ENCODE measurements around the gene FOXE1.

Gene FOXE1

GRCh38 chr9:97853056-97853843 is at the start of gene FOXE1:
TSS of gene FOXE1 (plus strand) at chr9:97853226. CDS start at chr9:97853915, 689 bp downstream.
- DNase-seq (ENCODE audit: low spot score) = no peak

DNA sequence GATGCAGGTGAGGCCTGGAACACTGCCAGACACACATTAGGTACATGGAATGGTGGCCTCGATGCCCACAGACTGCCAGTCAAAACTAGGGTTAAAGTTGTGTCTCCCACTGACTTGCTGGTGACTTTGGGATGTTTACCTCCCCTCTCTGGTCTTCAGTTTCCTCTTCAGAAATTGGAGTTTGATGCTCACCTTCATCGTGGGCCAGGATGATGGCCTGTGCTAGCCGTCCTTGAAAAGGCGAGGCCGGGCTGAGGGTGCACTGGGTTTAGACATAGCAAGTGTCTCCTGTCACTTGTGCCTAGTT is 49.0 kb upstream of the FOXE1 start:
- no peak for DNase-seq (ENCODE audit: low spot score)

DNA sequence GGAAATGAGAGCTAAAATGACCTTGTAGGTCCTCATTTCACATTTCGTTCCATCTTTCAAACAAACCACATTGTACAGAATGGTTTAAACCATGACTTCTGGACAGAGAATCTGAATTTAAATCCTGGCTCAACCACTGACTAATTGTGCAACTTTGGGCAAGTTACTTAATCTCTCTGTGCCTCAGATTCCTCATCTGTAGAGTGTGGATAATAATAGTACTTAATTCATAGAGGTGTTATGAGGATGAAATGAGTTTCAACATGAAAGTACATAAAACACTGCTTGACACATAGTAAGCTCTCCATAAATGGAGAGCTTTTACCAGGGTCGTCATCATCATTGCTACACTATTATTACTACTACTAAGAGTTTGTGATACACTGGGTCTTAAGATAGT is 46.3 kb upstream of the FOXE1 start:
- no peak for DNase-seq (ENCODE audit: low spot score)

GRCh38 chr9:97807681-97808080 is 45.3 kb upstream of the FOXE1 start:
- DNase-seq (ENCODE audit: low spot score) = no peak

DNA sequence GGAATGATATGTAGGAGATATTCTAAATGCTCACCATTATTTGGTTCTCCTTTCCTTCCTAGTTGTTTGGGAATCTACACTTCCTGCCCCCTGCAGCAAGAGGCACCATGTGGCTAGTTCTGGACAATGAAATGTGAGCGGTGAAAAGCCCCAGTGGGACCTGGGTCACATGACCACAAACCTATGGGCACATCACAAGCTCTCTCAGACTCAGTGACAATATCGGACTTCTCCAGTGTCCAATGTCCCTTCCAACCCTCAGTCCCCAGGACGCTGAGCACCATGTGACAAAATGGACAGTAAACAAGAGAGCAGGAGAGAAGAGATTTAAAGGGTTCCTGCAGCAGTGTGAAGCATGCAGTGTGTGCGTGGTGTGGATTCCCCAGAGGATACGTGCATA is 44.6 kb upstream of the FOXE1 start:
- no peak for DNase-seq (ENCODE audit: low spot score)

DNA sequence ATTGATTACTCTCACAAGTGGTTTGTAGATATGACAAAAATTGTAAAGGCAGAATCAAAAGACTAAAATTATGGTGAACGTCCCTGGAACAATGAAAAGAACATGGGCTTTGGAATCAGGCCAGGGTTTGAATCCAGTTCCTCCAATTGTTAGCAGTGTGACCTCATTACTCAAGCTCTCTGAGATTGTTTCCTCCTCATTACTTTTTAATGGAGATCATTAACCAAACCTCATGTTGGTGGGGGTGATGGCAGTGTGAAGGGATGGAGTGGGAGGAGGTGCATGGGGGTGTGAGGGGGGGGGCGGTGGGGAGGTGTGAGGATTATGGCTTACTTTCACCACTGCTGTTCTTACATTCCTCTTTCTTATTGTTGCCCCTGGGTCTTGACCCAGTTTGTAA is 44.1 kb upstream of the FOXE1 start:
- DNase-seq (ENCODE audit: low spot score) = no peak

GRCh38 chr9:97809666-97810344 is 43.2 kb upstream of the FOXE1 start:
- DNase-seq (ENCODE audit: low spot score) = no peak

GRCh38 chr9:97811533-97812246 is 41.3 kb upstream of the FOXE1 start:
- peak; percentile 28 for DNase-seq (ENCODE audit: low spot score)

- DNase-seq (ENCODE audit: low spot score) = no peak
Observed at GRCh38 chr9:97812247-97812543, 40.8 kb upstream of the FOXE1 start.

GRCh38 chr9:97813072-97813471 is 40.0 kb upstream of the FOXE1 start:
- no peak for DNase-seq (ENCODE audit: low spot score)

- no peak for DNase-seq (ENCODE audit: low spot score)
Observed at GRCh38 chr9:97819735-97820134, 33.3 kb upstream of the FOXE1 start.

DNA sequence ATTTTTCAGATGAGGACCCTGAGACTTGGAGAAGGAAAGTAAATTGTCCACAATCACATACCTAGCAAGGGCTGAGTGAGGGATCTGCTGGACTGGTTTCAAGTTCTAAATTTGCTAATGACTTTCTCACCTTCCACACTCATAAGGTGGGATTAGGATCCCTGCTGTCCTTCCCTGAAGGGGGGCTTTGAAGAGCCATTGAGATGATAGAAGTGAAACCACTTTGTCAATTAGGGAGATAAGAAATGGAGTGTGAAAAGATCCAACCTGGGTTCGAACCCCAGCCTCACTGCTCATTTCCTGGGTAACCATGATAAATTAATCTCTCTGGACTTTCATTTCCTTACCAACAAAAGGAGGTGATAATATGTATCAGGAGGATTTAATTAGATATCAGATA is 32.7 kb upstream of the FOXE1 start:
- DNase-seq (ENCODE audit: low spot score) = no peak

GRCh38 chr9:97830884-97831829 is 21.9 kb upstream of the FOXE1 start:
- DNase-seq (ENCODE audit: low spot score) = no peak

DNA sequence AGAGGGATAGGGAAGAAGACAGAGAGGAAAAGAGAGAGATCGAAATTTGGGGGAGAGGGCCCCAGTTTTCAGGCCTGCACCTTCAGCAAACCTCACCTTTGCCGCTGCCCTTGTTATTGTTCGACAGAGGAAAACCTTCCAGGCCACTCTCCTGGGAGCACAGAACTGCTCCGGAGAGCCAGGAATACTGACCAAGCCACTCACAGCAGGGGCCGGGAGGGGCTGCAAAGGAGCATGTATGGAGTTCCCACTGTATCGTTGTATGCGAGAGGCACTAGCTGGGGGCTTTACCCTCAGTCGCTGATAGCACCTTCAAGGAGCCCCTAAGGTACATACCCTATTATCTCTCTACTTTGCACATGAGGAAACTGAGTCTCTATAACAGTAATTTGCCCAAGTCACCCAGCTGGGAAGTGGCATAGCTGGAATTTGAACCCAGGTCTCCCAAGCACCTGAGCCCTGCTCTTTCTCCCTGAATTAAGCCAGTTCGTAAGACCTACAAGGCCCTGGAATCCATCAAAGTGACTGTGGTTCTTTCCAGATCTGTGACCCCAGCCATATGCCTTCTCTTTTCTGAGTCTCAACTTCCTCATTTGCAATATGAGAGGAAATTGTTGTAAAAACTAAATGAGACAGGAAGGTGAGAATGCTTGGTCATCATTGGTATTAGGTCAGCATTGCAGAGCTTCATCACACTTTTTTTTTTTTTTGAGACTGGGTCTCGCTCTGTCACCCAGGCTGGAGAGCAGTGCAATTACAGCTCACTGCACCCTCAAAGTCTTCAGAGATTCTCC is 21.0 kb upstream of the FOXE1 start:
- no peak for DNase-seq (ENCODE audit: low spot score)

DNA sequence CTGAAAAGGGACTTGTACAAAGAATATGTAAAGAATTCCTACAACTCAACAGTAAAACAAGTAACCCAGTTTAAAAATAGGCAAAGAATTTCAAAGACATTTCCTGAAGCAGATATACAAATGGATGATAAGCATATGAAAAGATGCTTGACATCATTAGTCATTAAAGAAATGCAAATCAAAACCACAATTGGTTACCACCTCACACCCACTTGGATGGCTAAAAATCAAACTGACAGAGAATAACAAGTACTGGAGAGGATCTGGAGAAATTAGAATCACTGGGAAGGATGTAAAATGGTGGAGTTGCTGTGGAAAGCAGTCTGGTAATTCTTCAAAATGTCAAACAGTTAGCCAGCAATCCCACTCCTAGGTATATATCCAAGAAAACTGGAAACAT is 12.5 kb upstream of the FOXE1 start:
- DNase-seq (ENCODE audit: low spot score) = no peak

- no peak for DNase-seq (ENCODE audit: low spot score)
Observed at GRCh38 chr9:97842960-97843359, 10.1 kb upstream of the FOXE1 start.

- no peak for DNase-seq (ENCODE audit: low spot score)
Observed at GRCh38 chr9:97845130-97845529, 7.9 kb upstream of the FOXE1 start.

- no peak for DNase-seq (ENCODE audit: low spot score)
Observed at GRCh38 chr9:97845763-97846162, 7.3 kb upstream of the FOXE1 start.

GRCh38 chr9:97846347-97846746 is 6.7 kb upstream of the FOXE1 start:
- DNase-seq (ENCODE audit: low spot score) = no peak

GRCh38 chr9:97847474-97848214 is 5.4 kb upstream of the FOXE1 start:
- DNase-seq (ENCODE audit: low spot score) = no peak

DNA sequence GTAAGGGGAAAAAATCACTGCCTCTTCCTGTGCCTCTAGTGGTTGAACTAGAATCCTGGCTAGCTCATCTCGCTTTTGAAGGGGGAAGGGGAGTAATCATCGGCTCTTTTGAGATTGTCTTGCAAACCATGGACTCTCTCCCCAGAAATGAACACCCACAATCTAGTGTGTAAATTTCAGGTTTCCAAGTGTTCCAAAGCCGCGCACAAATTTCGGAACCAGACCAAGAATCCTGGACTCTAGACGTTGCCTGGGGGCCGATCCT is 4.9 kb upstream of the FOXE1 start:
- no peak for DNase-seq (ENCODE audit: low spot score)
